ENCODE results near the gene LRSAM1. TPM values are rescaled to one million over a fixed set of nuclear protein-coding genes. Genes with fewer than 3 reads are reported as not detected.
"Not testable (repeated sequence)": the region's sequence is repeated elsewhere in the genome, so short reads cannot be mapped to it uniquely, and the experiment has no call there.

The LRSAM1 gene
- total RNA-seq, 3 donors from 2014 or later = 20.5 to 24.2 (median 21.6) TPM

DNA sequence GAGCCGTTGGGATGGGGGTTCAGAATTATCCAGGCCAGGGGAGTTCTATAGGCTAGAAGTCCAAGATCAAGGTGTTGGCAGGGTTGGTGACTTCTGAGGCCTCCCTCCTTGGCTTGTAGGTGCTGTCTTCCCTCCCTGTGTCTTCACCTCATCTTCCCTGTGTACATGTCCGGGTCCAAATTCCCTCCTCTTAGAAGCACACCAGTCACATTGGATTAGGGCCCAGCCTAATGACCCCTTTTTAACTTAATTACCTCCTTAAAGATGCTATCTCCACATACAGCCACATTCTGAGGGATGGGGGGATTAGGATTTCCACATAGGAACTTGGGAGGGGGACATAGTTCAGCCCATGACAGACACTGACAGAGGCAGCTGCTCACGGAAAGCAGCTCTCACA is 12.1 kb downstream of the LRSAM1 start:
- H3K27me3 Mint-ChIP-seq (ENCODE audit: low read depth) = no peaks in the 10 kb centered on the region
- no peaks in the 10 kb centered on the region for H3K4me1 Mint-ChIP-seq (ENCODE audit: low read depth)
- H3K9me3 Mint-ChIP-seq = no peaks in the 10 kb centered on the region
- no peak overlapping the region for H3K4me3 Mint-ChIP-seq
- H3K36me3 Mint-ChIP-seq (ENCODE audit: insufficient read depth) = peaks cover 25% of the 10 kb centered on the region
- ATAC-seq = no peak
- DNase-seq = no peak

DNA sequence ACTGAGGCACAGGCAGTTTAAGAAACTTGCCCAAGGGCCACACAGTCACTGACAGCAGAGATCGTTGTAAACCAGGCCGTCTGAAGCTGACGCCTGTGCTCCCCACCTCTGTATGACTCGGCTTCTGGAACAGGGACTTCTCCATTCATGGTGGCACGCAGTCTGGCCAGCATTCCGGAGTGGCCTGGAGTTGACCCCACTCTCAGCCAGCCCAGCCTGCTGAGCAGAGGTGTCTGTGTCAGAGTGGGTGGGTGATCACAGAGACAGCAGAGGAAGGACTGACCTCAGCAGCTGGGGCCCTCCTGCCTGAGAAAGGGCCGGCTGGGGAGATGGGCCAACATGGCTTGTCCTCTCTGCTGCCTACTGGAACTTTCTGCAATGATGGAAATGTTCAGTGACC is 12.6 kb downstream of the LRSAM1 start:
- Mint-ChIP-seq H3K27me3 (ENCODE audit: low read depth) (no peaks in the 10 kb centered on the region), H3K4me3 (no peak overlapping the region), H3K9me3 (no peaks in the 10 kb centered on the region), H3K4me1 (ENCODE audit: low read depth) (no peaks in the 10 kb centered on the region), H3K36me3 (ENCODE audit: insufficient read depth) (peaks cover 25% of the 10 kb centered on the region)
- ATAC-seq (no peak), DNase-seq (no peak)

DNA sequence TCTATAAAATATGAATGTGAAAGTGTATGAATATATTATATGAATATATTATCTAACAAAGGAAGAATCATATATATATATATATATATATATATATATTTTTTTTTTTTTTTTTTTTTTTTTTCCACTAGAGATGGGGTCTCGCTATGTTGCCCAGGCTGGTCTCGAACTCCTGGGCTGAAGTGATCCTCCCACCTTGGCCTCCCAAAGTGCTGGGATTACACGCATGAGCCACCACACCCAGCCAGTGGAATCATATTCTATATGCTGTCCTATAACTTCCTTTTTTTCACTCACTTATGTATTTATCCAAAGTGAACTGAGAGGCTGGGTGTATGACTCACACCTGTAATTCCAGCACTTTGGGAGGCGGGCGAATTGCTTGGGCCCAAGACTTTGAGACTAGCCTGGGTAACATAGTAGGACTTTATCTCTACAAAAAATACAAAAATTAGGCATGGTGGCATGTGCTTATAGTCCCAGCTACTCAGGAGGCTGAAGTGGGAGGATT is 15.2 kb downstream of the LRSAM1 start:
- H3K9me3 Mint-ChIP-seq; DNase-seq; H3K27me3 Mint-ChIP-seq (ENCODE audit: low read depth); H3K4me3 Mint-ChIP-seq; ATAC-seq; H3K4me1 Mint-ChIP-seq (ENCODE audit: low read depth): not testable (repeated sequence)
- peaks cover 24% of the 10 kb centered on the region for H3K36me3 Mint-ChIP-seq (ENCODE audit: insufficient read depth)

DNA sequence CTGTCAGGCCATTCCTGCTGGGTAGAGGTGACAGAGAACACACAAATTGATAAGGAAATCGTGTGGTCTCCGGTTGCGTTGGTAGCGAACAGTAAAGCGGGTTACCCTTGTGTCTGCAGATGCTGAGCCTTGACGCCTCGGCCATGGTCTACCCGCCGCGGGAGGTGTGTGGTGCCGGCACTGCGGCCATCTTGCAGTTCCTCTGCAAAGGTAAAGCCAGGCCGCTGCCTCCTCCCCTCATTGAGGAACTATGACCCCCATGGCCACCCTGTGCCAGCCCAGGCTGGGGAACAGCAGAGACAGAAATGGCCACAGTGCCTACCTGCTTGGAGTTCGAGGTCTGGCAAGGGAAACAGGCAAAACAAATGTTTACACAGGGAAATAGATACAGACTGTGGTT is 16.3 kb downstream of the LRSAM1 start:
- no peak for ATAC-seq
- no peak for DNase-seq
- no peak overlapping the region for H3K4me3 Mint-ChIP-seq
- no peaks in the 10 kb centered on the region for H3K4me1 Mint-ChIP-seq (ENCODE audit: low read depth)
- peaks cover 17% of the 10 kb centered on the region for H3K36me3 Mint-ChIP-seq (ENCODE audit: insufficient read depth)
- H3K27me3 Mint-ChIP-seq (ENCODE audit: low read depth) = no peaks in the 10 kb centered on the region
- no peaks in the 10 kb centered on the region for H3K9me3 Mint-ChIP-seq

DNA sequence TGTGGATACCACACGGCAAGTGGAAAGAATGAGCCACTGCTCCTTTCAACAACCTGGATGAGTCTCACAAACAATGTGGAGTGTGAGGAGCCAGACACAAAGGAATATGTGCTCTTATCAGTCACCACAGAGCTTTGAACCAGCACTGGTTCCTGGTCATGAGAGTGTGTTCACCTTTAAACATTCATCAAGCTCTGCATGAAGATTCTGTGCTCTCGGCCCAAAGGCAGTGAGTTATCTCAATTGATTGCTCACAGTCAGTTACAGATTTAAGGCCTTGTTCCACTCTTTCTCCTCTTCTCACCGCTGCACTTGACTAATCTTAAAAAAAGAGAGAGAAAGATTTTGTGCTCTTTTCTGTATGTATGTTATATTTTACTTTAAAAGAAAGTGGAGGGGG is 19.4 kb downstream of the LRSAM1 start:
- Mint-ChIP-seq H3K36me3 (ENCODE audit: insufficient read depth) (peaks cover 22% of the 10 kb centered on the region), H3K4me1 (ENCODE audit: low read depth) (no peaks in the 10 kb centered on the region), H3K9me3 (no peaks in the 10 kb centered on the region), H3K4me3 (no peak overlapping the region), H3K27me3 (ENCODE audit: low read depth) (no peaks in the 10 kb centered on the region)
- DNase-seq (no peak), ATAC-seq (no peak)

DNA sequence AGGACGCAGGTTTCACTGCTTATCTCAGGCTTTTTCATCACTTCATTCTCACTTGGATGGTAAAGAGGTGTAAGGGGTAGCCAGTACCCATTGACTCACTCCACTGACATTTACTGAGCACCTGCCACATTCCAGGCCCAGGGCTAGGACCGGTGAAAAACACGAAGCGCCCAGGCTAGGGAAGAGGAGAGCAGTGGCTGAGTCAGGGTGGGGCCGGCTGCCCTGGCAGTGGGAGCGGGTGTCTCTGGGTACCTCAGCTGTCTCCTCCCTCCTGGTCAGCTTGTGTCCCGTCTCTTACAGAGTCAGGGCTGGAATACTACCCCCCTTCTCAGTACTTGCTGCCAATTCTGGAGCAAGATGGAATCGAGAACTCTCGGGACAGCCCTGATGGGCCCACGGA is 22.2 kb downstream of the LRSAM1 start:
- no peaks in the 10 kb centered on the region for H3K9me3 Mint-ChIP-seq
- no peaks in the 10 kb centered on the region for H3K27me3 Mint-ChIP-seq (ENCODE audit: low read depth)
- H3K36me3 Mint-ChIP-seq (ENCODE audit: insufficient read depth) = peaks cover 19% of the 10 kb centered on the region
- no peak for DNase-seq
- no peak overlapping the region for H3K4me3 Mint-ChIP-seq
- H3K4me1 Mint-ChIP-seq (ENCODE audit: low read depth) = no peaks in the 10 kb centered on the region
- ATAC-seq = no peak

DNA sequence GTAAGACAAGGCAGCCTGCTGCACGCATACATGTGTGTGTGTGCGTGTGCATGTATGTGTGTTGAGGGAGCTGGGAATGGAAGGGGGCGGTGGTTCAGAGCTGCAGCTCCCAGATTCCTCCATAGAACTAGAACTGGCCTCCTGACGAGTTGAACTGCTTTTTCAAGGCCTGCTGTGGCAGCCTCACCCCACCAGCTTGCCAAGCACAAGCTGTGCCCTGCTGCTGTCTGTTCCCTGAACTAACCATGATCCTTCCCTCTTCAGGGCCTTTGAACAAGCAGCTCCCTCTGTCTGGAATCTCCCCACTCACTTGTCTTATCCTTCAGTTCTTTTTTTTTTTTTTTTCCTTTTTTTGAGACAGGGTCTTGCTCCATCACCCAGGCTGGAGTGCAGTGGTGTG is 22.6 kb downstream of the LRSAM1 start:
- Mint-ChIP-seq H3K27me3 (ENCODE audit: low read depth) (no peaks in the 10 kb centered on the region), H3K36me3 (ENCODE audit: insufficient read depth) (peaks cover 21% of the 10 kb centered on the region), H3K4me1 (ENCODE audit: low read depth) (no peaks in the 10 kb centered on the region), H3K9me3 (no peaks in the 10 kb centered on the region), H3K4me3 (no peak overlapping the region)
- ATAC-seq (no peak), DNase-seq (no peak)

DNA sequence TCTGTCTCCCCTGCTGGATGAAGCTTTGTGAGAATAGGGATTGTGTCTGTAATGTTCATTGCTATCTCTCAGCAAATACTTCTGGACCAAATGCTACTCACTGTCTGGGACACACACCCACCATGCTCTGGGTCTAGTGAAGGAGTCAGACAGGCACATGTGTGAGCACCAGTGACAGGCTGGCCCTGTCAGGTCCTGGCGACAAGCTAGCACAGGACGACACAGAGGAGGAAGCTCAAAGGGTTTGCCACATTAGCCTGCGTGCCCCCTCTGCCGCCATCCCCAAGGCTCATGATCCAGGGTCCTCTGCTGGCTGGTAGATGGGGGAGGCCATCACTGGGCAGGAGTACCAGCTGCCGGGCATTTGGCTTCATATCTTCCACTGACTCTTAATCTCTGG is 23.3 kb downstream of the LRSAM1 start:
- Mint-ChIP-seq H3K4me3 (no peak overlapping the region), H3K4me1 (ENCODE audit: low read depth) (no peaks in the 10 kb centered on the region), H3K27me3 (ENCODE audit: low read depth) (no peaks in the 10 kb centered on the region), H3K36me3 (ENCODE audit: insufficient read depth) (peaks cover 24% of the 10 kb centered on the region), H3K9me3 (no peaks in the 10 kb centered on the region)
- ATAC-seq = no peak
- no peak for DNase-seq

DNA sequence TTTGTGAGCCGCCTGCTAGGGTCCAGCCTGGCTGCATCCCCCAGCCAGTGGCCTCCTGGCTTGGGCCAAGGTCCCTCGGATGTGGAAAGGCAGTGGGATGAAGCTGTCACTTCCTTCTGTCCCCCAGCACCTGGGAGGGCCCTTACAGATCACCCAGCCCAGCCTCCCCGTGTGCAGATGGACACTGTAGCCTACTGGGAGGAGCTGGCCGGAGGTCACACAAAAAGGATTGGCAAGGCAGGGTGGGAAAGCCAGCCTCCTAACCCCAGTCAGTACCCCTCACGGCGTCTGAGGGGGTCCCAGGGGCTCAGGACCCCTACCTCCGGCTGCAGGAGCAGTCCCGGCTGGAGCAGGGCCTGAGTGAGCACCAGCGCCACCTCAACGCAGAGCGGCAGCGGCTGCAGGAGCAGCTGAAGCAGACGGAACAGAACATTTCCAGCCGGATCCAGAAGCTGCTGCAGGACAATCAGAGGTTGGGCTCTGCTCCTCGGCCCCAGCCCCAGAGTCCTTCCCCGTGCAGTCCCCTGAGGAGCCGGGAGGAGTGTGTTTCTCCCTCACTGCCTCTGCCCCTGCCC is 28.3 kb downstream of the LRSAM1 start:
- no peaks in the 10 kb centered on the region for H3K4me1 Mint-ChIP-seq (ENCODE audit: low read depth)
- H3K36me3 Mint-ChIP-seq (ENCODE audit: insufficient read depth) = peaks cover 20% of the 10 kb centered on the region
- ATAC-seq = no peak
- DNase-seq = no peak
- no peaks in the 10 kb centered on the region for H3K9me3 Mint-ChIP-seq
- H3K27me3 Mint-ChIP-seq (ENCODE audit: low read depth) = no peaks in the 10 kb centered on the region
- no peak overlapping the region for H3K4me3 Mint-ChIP-seq

DNA sequence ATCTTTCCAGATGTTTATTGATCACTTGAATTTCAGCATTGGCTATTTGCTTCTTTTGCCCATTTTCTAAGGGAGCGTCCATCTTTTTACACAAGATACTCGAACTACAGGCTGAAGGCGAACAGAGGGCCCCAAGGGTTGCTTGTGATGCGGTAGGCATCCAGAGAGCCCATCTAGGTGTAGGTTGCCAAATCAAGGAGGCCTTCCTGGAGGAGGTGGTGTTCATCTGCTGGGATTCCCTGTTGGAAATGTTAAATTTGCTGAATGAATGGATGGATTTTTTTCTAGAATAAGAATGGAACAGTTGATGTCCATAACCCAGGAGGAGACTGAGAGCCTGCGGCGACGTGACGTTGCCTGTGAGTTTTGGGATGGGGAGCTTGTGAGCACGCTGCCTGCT is 31.4 kb downstream of the LRSAM1 start:
- peaks cover 28% of the 10 kb centered on the region for H3K36me3 Mint-ChIP-seq (ENCODE audit: insufficient read depth)
- DNase-seq = no peak
- no peak overlapping the region for H3K4me3 Mint-ChIP-seq
- no peaks in the 10 kb centered on the region for H3K9me3 Mint-ChIP-seq
- H3K4me1 Mint-ChIP-seq (ENCODE audit: low read depth) = no peaks in the 10 kb centered on the region
- ATAC-seq = no peak
- H3K27me3 Mint-ChIP-seq (ENCODE audit: low read depth) = no peaks in the 10 kb centered on the region

DNA sequence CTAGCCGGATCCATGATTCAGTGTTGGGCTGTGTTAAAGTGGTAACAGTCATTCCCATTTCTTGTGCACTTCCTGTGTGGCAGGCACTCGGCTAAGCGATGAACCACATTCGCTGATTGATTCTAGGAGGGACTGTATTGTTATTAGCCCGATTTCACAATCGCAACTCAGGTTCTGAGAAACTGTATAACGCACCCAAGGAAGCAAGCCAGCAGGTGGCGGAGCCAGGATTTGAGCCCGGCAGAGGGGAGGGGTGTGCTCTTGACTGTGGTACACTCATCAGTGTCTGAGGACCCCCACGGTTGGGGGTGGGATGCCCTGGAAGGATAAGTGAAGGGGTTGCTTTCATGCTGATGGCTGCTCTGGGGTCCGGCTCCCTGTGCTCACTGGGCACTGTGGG is 34.7 kb downstream of the LRSAM1 start:
- no peak for DNase-seq
- no peak for ATAC-seq
- H3K4me1 Mint-ChIP-seq (ENCODE audit: low read depth) = no peaks in the 10 kb centered on the region
- H3K36me3 Mint-ChIP-seq (ENCODE audit: insufficient read depth) = peaks cover 25% of the 10 kb centered on the region
- no peak overlapping the region for H3K4me3 Mint-ChIP-seq
- H3K27me3 Mint-ChIP-seq (ENCODE audit: low read depth) = no peaks in the 10 kb centered on the region
- H3K9me3 Mint-ChIP-seq = no peaks in the 10 kb centered on the region

DNA sequence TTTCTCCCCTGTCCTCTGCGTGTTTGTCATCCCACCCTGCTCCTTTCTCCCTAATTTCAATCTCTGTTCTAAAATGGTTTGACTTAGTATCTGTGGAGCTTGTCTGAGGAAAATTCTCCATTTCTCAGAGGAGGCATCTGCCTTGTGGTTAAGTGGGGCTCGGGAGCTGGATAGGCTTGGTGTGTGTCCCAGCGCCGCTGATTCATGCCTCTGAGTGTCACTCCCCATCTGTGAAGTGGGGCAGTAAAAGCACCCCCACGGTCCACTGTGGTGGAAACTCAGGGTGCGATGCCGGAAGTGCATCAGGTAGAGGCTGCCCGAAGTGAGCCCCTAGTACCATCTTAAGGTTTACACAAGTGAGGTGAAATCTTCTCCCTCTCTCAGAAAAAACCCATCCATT is 37.6 kb downstream of the LRSAM1 start:
- H3K27me3 Mint-ChIP-seq (ENCODE audit: low read depth) = no peaks in the 10 kb centered on the region
- H3K4me3 Mint-ChIP-seq = no peak overlapping the region
- no peaks in the 10 kb centered on the region for H3K4me1 Mint-ChIP-seq (ENCODE audit: low read depth)
- no peak for ATAC-seq
- H3K36me3 Mint-ChIP-seq (ENCODE audit: insufficient read depth) = peaks cover 29% of the 10 kb centered on the region
- no peak for DNase-seq
- no peaks in the 10 kb centered on the region for H3K9me3 Mint-ChIP-seq

DNA sequence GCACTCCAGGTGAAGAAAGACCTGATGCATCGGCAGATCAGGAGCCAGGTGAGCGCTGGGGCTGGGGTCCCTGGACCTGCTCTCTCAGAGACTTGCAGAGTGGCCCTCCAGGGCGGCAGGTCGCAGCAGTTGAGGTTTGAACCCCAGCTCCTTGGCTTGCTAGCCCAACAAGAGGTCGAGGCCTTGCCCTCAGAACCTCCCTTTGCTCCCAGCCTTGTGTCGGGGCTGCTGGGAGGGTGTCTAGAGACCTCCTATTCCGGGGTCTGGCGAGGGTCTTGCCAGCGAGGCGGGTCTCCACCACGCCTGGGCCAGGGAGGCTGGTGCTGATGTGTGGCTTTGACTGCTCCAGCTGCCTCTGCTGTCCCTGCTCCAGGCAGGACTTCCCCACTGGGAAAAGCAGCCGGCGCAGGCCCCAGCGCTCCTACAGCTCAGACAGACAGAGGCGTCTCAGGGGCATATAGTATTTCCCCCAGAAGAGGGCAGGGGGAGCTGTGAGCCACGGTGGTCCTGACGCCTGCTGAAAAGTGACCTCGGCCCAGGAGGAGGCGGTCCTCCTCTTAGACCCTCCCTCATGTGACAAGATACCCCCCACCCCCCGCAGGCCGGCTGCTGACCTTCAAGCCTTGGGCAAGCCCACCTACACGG is 38.3 kb downstream of the LRSAM1 start:
- DNase-seq = no peak
- Mint-ChIP-seq H3K36me3 (ENCODE audit: insufficient read depth) (peaks cover 31% of the 10 kb centered on the region), H3K4me3 (no peak overlapping the region), H3K4me1 (ENCODE audit: low read depth) (no peaks in the 10 kb centered on the region), H3K27me3 (ENCODE audit: low read depth) (no peaks in the 10 kb centered on the region), H3K9me3 (no peaks in the 10 kb centered on the region)
- no peak for ATAC-seq

DNA sequence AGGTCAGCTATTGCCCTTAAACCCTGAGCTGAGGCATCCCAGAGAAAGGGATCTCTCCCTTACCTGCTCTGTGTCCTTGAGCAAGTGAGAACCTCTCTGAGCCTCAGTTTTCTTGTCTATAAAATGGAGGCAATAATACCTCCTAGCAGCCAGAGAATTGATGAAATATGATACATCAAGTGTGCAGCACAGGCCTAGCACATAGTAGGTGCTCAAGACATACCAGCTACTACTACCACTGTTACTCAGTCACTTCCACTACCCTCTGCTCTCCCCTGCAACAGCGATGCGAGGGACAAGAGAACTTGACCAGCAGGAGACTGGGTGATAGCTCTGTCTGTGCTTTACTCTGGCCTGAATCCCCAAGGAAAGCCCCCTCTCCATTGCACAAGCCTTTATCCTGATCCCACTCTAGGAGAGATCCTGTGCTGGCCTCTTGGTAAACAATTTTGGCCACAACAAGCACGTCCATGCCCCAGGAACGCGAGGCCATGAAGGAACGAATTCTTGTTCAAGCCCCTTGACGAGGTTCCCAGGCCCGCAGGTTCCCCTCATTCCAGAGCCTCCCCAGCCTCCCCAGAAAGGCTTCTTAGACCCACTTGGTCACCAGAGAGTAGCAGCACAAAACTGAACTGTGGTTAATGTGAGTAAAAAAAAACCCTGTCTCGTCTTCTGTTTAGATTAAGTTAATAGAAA is 39.4 kb downstream of the LRSAM1 start:
- Mint-ChIP-seq H3K36me3 (ENCODE audit: insufficient read depth) (peaks cover 29% of the 10 kb centered on the region), H3K4me1 (ENCODE audit: low read depth) (no peaks in the 10 kb centered on the region)

DNA sequence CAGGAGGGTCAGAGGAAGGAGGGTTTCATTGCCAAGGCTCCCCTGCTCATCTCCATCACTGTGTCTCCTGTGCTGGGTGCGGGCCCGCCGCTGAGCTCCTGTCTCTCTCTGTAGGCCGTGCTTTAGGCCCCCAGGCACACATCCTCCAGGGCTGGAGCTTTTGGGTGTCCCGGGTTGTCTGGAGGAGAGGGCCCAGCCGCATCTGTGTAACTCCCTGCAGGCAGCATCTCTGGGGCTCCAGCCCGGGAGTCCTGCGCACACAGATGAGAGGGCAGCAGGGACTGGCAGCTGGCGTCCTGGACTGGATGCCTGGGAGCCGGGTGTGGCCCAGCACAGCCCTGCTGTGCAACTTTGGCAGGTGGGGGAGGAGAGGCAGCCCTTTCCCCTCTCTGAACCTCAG is 40.2 kb downstream of the LRSAM1 start:
- peaks cover 32% of the 10 kb centered on the region for H3K36me3 Mint-ChIP-seq (ENCODE audit: insufficient read depth)
- no peak overlapping the region for H3K4me3 Mint-ChIP-seq

More for the DNA sequence above, 39.4 kb downstream of the LRSAM1 start:
- ATAC-seq (no peak), DNase-seq (no peak)
- H3K4me3 Mint-ChIP-seq = no peak overlapping the region
- H3K9me3 Mint-ChIP-seq = no peaks in the 10 kb centered on the region
- H3K27me3 Mint-ChIP-seq (ENCODE audit: low read depth) = no peaks in the 10 kb centered on the region

More for the DNA sequence above, 40.2 kb downstream of the LRSAM1 start:
- no peaks in the 10 kb centered on the region for H3K4me1 Mint-ChIP-seq (ENCODE audit: low read depth)
- H3K9me3 Mint-ChIP-seq = no peaks in the 10 kb centered on the region
- ATAC-seq (no peak), DNase-seq (no peak)
- no peaks in the 10 kb centered on the region for H3K27me3 Mint-ChIP-seq (ENCODE audit: low read depth)
